ENCODE data around the gene MYO3B. TPM values are rescaled to one million over a fixed set of nuclear protein-coding genes. Genes with fewer than 3 reads are reported as not detected.

The MYO3B gene
- total RNA-seq, 2 donors from 2014 or later: 2.0 to 4.7 TPM

DNA sequence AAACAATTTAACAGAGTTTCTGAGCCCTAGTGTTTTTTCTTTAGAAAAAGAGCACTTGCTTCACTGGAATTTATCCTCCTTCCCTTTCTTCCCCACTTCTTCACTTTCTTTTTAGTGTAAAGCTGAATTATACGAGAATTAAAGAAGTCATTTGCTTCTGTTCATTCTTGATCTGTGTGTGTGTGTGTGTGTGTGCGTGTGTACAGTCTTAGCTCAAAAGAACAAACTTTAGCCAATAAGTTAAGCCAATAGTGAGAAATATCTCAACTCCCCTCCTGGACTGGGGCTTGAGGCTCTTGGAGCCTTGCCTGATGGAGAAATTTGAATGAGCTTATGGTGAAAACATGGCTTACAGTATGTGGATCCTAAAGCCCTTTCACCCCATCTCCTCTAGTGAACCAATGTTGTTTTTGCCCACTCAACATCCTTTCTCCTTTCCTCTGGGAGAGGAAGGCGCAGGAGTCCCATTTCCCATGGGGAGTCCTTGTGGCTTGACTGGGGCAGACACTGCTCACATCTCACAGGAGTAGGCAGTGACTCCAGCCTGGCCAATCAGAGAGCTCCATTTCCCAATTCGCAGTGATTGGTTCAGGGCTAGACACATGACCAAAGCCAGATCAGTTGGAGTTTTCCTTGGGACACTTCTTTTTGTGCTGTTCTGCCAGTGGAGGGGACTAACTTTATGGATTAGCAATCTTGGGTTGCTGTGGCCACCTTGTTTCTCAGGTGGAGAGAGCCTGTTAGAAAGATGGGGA, 16.3 kb upstream of the MYO3B start:
- Histone ChIP-seq H3K9me3 (no peaks in the 10 kb centered on the region), H3K4me3 (no peak overlapping the region), H3K36me3 (replicated peaks in 1 of 2; ENCODE audit: insufficient read depth in 1 of 2, low read depth in 2 of 2) (no peaks in the 10 kb centered on the region), H3K4me1 (no peaks in the 10 kb centered on the region), H3K27me3 (no peaks in the 10 kb centered on the region), H3K27ac (no peak overlapping the region)
- no peak for TF ChIP-seq POLR2A (IDR thresholded peaks at IDR 0.05)
- no peak for TF ChIP-seq CTCF (IDR thresholded peaks at IDR 0.05)
- no peak for DNase-seq
- 74 to 85% methylated on average over 4 of the region's 4 CpGs for WGBS, 2 donors
- no peak for ATAC-seq
- intact Hi-C loops (cut with DNase I): no loop called here

DNA sequence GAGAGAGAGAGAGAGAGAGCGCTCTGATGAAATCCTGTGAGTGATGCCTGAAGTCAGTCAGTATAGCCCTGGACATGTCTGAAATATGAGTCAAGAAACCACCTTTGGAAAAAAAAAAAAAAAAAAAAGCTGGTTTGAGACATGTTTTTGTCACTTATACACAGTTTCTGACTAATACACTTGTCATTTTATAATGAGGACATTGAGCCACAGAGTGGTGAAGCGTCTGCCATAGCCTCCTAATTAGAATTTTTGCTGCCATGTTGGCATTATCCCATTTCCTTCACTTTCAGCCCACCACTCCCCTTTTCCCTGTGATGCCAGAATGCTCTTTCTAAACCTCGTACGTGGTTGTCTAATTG, 15.7 kb upstream of the MYO3B start:
- no peaks in the 10 kb centered on the region for H3K36me3 ChIP-seq (replicated peaks in 1 of 2; ENCODE audit: insufficient read depth in 1 of 2, low read depth in 2 of 2)
- no peaks in the 10 kb centered on the region for H3K27me3 ChIP-seq
- WGBS, 2 donors: 80 to 90% methylated on average over 4 of the region's 4 CpGs
- no peaks in the 10 kb centered on the region for H3K9me3 ChIP-seq
- DNase-seq: no peak
- intact Hi-C loops (cut with DNase I): no loop called here
- ATAC-seq: no peak
- H3K27ac ChIP-seq: no peak overlapping the region
- no peaks in the 10 kb centered on the region for H3K4me1 ChIP-seq
- TF ChIP-seq CTCF (IDR thresholded peaks at IDR 0.05) (no peak), POLR2A (IDR thresholded peaks at IDR 0.05) (no peak)
- H3K4me3 ChIP-seq: no peak overlapping the region

DNA sequence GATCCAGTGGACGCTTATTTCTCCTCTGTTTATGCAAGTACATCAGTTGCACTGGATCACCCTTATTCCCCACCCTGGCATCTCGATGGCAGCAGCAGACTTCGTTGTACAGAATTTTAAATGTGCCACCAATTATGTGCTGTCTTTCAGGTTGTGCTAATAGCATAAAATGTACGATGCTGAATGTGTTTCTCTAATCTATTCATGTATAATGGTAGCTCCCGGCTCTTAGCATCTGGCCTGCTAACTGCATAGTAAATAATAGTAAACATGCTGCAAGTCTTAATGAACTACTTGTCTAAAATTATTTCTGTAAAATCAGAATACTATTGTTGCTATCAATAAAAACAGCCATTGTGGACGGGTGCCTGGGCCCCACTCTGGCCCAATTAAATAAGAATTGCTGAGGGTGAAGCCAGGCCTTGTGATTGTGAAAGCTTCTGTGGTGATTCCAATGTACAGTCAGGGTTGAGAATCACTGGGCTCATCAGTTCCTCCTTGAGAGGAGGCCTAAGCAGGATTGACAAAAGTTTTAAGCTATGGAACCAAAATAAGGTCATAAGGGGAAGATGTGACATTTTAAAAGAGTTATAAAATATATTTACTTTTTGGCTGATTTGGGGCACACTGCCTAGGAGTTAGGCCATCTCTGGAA, 14.4 kb upstream of the MYO3B start:
- ATAC-seq: no peak
- intact Hi-C loops (cut with DNase I): no loop called here
- H3K36me3 ChIP-seq (replicated peaks in 1 of 2; ENCODE audit: insufficient read depth in 1 of 2, low read depth in 2 of 2): no peaks in the 10 kb centered on the region
- no peak overlapping the region for H3K27ac ChIP-seq
- no peaks in the 10 kb centered on the region for H3K9me3 ChIP-seq
- DNase-seq: no peak
- no peaks in the 10 kb centered on the region for H3K4me1 ChIP-seq
- H3K27me3 ChIP-seq: no peaks in the 10 kb centered on the region
- H3K4me3 ChIP-seq: no peak overlapping the region
- TF ChIP-seq CTCF (IDR thresholded peaks at IDR 0.05): no peak
- TF ChIP-seq POLR2A (IDR thresholded peaks at IDR 0.05): no peak
- 73 to 88% methylated on average over 6 of the region's 6 CpGs for WGBS, 2 donors

GRCh38 chr2:170165129-170165528, 12.8 kb upstream of the MYO3B start:
- TF ChIP-seq CTCF (IDR thresholded peaks at IDR 0.05) (no peak), POLR2A (IDR thresholded peaks at IDR 0.05) (no peak)
- Histone ChIP-seq H3K4me3 (no peak overlapping the region), H3K27me3 (no peaks in the 10 kb centered on the region), H3K27ac (no peak overlapping the region), H3K36me3 (replicated peaks in 1 of 2; ENCODE audit: insufficient read depth in 1 of 2, low read depth in 2 of 2) (no peaks in the 10 kb centered on the region), H3K9me3 (no peaks in the 10 kb centered on the region), H3K4me1 (no peaks in the 10 kb centered on the region)
- ATAC-seq (no peak), DNase-seq (no peak)
- intact Hi-C loops (cut with DNase I): no loop called here
- WGBS, 2 donors: 65 to 67% methylated on average over 2 of the region's 2 CpGs

DNA sequence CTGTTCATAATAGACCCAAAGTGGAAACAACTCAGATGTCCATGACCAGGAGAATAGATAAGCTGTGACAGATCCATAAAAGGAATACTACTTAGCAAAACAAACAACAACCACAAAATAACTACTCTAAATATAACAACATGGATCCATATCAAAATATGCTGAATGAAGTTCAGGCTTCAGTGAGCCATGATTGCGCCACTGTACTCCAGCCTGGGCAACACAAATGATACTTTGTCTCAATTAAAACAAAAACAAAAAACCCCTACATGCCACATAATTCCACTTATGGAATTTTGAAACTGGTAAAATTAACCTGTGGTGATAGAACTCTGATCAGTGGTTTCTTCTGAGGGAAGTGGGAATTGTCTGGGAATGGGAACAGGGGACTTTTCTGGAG, 11.2 kb upstream of the MYO3B start:
- Histone ChIP-seq H3K27me3 (no peaks in the 10 kb centered on the region), H3K4me3 (no peak overlapping the region), H3K9me3 (no peaks in the 10 kb centered on the region), H3K36me3 (replicated peaks in 1 of 2; ENCODE audit: insufficient read depth in 1 of 2, low read depth in 2 of 2) (no peaks in the 10 kb centered on the region), H3K27ac (no peak overlapping the region), H3K4me1 (peaks cover 6% of the 10 kb centered on the region)
- TF ChIP-seq POLR2A (IDR thresholded peaks at IDR 0.05) (no peak), CTCF (IDR thresholded peaks at IDR 0.05) (no peak)
- whole genome bisulfite sequencing, 2 donors: 86 to 96% methylated on average over 1 of the region's 1 CpG
- no peak for ATAC-seq
- intact Hi-C loops (cut with DNase I): no loop called here
- no peak for DNase-seq

All from body of pancreas (tissue), 4 donors.